ENCODE results near the gene CCDC69.

Gene CCDC69

GRCh38 chr5:151141535-151141934 lies 82.4 kb downstream of the CCDC69 start:
- no peak for DNase-seq (ENCODE audit: low read depth)
- H3K4me3 ChIP-seq (ENCODE audit: control insufficient read depth, low read depth, low read length), result no peak overlapping the region
- no peak for TF ChIP-seq CTCF (conservative IDR thresholded peaks at IDR 0.05; ENCODE audit: control insufficient read depth, insufficient read depth, low read depth, low read length)

DNA sequence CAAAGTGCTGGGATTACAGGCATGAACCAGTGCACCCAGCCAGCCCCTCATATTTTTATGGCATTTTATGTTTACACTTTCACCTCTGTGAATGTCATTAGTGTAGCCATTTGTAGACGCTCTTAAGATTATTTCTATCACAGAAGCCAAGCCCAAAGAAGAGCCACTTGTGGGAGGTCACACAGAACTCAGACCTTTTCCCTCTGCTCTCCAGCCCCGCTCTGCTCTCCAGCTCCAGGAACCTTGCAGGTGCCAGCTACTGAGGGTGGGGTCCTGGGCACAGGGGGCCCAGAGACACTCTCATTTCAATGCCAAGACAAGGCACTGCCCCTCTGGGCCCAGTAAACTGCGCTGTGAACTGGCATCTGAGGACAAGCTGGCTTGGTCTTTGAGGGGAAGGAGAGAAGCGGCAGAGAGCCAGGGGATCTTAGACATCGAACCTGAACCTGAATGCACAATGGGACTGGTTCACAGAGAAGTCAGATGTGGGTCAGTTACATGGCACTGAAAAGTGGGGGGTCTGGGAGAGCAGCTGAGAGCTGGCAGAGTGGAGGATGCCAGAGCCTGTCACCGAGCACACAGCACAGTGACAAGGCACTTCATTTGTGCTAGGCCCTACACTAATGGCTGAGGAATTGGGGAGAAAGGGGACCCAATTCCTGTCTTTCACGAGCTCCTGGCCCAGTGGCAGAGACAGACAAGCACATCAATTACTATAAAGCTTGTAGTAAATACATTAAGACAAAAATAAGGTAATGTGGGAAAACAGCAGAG lies 83.0 kb downstream of the CCDC69 start:
- no peak overlapping the region for H3K4me3 ChIP-seq (ENCODE audit: control insufficient read depth, low read depth, low read length)
- DNase-seq (ENCODE audit: low read depth), result no peak
- no peak for TF ChIP-seq CTCF (conservative IDR thresholded peaks at IDR 0.05; ENCODE audit: control insufficient read depth, insufficient read depth, low read depth, low read length)

GRCh38 chr5:151139646-151140045 lies 84.2 kb downstream of the CCDC69 start:
- no peak overlapping the region for H3K4me3 ChIP-seq (ENCODE audit: control insufficient read depth, low read depth, low read length)
- no peak for DNase-seq (ENCODE audit: low read depth)
- no peak for TF ChIP-seq CTCF (conservative IDR thresholded peaks at IDR 0.05; ENCODE audit: control insufficient read depth, insufficient read depth, low read depth, low read length)

DNA sequence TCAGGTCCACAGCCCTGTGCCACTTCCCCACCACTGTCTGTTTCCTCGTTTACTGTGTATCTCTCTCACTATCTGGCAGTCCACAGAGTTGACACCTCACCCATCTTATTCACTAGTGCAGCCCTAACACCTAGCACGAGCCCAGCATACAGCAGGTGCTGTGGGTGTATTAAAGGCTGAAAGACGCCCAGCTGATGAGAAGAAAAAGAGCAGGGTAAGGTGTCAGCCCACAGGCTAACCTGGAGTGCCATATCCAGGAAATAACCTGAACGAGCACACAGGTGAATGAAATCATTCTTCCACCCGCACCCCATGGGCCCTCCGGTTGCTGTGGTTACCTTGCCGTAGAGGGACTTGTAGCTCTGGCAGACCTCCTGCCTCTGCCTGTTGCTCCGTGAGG lies 84.9 kb downstream of the CCDC69 start:
- TF ChIP-seq CTCF (conservative IDR thresholded peaks at IDR 0.05; ENCODE audit: control insufficient read depth, insufficient read depth, low read depth, low read length), result no peak
- H3K4me3 ChIP-seq (ENCODE audit: control insufficient read depth, low read depth, low read length), result no peak overlapping the region
- no peak for DNase-seq (ENCODE audit: low read depth)

GRCh38 chr5:151138114-151138513 lies 85.8 kb downstream of the CCDC69 start:
- no peak overlapping the region for H3K4me3 ChIP-seq (ENCODE audit: control insufficient read depth, low read depth, low read length)
- no peak for DNase-seq (ENCODE audit: low read depth)
- TF ChIP-seq CTCF (conservative IDR thresholded peaks at IDR 0.05; ENCODE audit: control insufficient read depth, insufficient read depth, low read depth, low read length), result no peak

DNA sequence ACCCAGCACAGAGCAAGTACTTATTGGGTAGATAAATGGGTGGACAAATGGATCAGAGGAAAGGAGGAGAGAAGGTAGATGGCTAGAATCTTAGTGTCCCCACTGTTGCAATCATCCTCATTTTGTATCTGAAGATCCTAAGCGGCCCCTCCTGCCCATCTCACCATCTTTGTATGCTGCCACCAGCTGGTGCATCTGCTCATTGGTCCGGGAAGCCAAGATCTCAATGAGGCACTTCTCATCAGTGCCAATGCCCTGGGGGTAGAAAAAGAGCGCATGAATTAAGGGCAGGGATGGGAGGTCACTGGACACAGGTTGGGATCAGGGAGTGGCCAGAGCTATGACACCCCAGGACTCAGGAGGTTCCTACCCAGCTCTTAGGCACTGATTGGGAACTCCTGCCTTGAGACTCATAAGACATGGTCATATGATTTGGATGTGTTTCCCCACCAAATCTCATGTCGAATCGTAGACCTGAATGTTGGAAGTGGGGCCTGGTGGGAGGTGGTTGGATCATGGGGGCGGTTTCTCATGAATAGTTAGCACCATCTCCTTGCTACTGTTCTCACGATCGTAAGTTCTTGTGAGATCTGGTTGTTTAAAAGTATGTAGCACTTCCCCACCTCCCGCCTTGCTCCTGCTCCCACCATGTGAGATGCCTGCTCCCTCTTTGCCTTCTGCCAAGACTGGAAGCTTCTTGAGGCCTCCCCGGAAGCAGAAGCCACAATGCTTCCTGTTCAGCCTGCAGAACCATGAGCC lies 86.6 kb downstream of the CCDC69 start:
- no peak for TF ChIP-seq CTCF (conservative IDR thresholded peaks at IDR 0.05; ENCODE audit: control insufficient read depth, insufficient read depth, low read depth, low read length)
- H3K4me3 ChIP-seq (ENCODE audit: control insufficient read depth, low read depth, low read length), result no peak overlapping the region
- DNase-seq (ENCODE audit: low read depth), result no peak

Data from fibroblast of mammary gland (primary cell).